HG03175 (cell line): ENCODE measurements around the gene ZNF782.
"Not testable (repeated sequence)": the region's sequence is repeated elsewhere in the genome, so short reads cannot be mapped to it uniquely, and the experiment has no call there.

Source experiments
- ATAC-seq: cut with Tn5 transposase; IDR thresholded peaks from one replicate; pipeline ENCODE4 v1.9.1; 2021; ENCODE audit warnings: mild to moderate bottlenecking, moderate library complexity; ENCODE audit not compliant: unreplicated experiment

Gene ZNF782

DNA sequence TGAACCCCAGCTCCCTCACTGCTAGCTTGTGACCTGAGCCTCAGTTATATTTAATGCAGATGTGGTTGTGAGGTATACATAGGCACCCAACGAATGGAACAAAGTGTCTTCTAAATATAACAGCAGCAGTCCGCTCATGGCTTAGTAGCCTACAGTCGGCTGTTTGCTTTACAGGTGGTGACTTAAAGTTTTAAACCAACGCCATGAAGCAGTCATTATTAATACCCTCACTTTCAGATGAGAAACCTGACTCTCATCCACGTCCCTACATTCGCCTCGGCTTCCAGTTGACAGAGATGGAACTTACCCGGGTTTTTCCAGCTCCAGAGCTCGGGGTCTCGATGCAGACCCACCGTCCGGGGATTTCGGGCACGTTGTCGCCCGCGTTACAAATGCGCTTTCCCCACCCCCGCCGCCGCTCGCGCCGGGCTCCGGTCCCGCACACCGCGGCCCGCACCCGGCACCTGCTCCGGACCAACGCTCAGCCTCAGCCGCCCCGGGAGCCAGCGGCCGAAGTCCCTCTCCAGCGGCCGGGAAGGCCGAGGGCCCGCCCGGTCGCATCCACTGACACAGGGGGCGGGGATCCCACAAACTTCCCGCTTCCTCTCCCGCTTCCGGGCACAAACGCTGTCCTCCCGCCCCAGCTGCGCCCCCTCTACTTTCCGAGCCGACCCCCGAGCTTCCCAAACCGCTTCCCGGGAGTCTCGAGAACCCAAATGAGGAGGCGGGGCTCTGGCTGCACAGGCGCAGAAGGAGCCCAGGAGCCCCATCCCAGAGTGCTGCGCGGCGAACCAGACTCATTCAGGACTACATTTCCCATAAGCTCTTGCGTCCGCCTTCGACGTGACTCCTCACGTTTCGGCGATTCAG is at the start of gene ZNF782:
Gene ZNF782 (minus strand): TSS at position 734 of the 870 bp plus-strand sequence. CDS start 2,553 bp downstream, outside the sequence.
- ATAC-seq: peak; percentile 88

DNA sequence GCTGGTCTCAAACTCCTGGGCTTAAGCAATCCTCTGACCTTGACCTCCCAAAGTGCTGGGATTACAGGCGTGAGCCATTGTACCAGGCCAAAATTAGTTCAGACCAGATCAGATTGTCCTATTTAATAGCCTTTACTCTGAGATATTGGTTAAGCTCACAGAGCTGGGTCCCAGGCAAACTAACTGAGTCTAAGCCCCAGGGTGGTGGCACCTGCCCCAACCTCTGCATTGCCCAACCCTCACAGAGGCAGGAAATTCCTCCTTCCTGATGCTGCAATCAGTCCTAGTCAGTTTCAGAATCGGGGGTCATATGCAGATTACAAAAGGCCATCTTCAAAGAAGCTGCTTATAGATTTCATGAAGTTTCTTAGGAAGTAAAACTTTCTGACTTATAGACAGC is 45.7 kb upstream of the ZNF782 start:
- not testable (repeated sequence) for ATAC-seq

DNA sequence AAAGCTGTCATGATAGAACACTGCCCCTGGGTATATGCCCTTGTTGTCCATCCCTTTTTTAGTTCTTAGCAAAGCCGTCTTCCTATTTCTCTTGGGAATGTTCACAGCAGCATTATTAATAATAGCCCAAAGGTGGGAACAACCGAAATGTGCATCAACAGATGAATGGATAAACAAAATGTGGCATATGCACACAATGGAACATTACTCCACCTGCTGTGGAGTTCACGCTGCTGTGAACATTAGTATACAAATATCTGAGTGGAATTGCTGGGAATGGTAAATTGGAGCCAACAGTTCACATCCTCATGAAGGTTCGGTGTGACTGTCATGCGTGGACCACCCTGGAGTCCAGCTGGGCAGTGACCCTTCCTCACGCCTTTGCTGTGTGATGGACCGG is 37.8 kb upstream of the ZNF782 start:
- ATAC-seq: no peak

DNA sequence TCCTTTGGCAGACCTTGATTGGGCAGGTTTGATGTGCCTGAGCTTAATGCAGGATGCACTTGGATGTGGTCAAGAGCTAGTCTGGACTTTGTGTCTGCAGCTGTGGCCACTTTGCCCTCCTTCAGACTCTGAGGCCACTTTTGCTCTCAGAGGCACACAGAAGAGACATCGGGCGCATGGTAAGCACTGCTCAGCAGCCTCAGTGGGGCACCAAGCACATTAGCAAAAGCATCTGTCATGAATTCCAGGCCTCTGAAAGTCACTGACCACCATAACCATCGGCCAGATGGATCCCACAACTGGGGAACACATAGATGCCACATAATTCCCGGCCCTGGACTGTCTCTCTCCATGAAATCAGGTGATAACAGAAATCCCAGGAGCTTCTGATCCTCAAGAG is 34.3 kb upstream of the ZNF782 start:
- ATAC-seq: no peak

DNA sequence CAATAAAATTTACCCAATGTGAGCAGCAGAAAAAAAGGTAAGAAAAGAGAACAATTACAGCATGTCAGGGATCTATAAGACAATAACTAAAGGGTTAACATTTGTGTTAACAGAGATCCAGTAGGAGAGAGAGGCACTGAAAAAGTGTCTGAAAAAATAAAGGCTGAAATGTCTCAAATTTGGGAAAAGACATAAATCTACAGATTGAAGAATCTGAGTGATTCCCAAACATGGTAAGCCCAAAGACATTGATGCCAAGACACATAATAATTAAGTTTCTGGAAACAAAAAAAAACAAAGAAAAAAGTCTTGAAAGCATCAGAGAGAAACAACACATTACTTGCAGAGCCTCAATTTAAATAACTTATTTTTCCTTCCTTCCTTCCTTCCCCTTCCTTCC is 31.1 kb upstream of the ZNF782 start:
- ATAC-seq: no peak

DNA sequence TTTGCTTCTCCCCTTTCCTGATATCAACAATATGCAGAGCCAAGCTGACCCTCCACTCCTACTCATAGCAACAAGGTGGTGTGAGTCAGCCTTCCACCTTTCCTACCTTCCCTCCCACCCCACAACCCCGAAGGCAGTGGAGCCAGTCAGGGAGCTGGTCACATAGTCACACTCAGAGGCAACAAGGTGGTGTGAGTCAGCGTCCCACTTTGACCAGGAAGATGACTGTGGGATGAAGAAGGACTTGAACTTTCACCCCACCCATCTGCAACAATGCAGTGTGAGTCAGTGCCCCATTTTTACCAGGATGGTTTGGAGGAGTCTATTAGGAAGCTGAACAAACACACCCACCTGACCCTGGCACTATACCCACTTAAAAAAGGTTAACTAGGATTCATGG is 30.1 kb upstream of the ZNF782 start:
- ATAC-seq: no peak

DNA sequence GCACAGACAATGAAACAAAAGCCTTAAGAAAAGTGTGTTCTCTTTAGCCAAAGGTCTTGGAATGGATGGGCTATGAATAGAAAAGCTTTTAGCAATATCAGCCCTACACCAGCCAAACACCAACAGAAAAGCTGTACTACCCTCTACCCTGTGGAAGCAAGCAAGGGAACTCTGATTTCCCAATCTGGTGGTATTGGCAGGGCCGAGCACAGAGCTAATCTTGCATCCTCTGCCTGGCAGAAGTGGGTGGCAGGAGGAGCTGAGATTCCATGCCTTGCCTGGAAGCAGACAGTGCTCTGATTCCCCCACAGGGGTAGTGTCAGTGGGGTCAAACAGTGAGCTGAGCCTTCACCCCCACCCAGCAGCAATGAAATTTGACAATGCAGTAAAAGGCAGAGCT is 29.6 kb upstream of the ZNF782 start:
- no peak for ATAC-seq

DNA sequence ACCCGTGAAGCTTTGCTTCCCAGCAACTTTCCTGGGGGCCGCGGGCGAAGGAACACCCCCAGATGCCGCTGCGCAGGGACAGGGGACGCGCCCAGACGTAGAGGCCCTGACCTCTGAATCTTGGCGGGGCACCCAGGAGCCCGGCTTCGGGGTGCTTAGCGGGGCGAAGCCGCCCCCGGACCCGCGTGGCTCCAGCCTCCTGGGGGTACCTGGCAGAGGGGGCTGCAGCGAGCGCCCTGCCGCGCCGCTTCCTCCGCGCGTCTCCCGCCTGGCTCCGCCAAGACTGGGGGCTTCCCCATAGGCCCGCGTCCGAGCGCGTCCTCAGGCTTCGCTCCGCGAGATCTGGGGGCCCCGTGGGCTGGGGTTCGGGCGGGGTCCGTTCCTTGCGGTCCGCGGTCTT is 23.0 kb upstream of the ZNF782 start:
- ATAC-seq: no peak

DNA sequence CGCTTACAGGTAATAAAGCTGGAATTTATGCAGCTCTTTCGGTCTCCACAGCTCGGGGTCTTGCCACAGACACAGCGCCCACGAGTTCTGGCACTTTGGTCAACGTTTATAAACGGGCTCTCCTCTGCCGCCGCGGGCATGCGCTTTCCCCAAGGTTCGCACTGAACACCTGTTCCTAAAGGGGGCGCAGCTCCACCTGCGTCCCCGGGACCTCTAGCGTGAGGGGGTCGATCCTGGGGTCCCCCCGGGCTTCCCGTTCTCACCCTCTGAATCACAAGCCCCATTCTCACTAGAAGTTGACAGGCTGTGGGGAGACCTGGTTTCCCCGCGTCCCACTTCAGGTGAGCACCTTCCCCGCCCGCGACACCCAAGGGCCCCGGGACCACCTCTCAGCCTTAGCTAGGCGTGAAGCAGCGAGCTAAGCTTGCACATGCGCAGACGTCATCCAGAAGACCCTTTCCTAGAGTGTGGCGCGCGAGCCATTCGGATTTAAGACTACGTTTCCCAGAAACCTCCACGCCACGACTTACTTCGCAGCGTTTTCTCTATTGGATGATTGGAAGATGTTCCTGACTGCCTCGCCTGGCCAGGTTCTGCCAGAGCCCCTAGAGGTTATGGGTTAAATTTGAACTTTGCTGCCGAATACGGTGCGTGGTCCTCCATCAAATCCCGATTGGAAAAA is 21.3 kb upstream of the ZNF782 start:
- peak; percentile 55 for ATAC-seq

DNA sequence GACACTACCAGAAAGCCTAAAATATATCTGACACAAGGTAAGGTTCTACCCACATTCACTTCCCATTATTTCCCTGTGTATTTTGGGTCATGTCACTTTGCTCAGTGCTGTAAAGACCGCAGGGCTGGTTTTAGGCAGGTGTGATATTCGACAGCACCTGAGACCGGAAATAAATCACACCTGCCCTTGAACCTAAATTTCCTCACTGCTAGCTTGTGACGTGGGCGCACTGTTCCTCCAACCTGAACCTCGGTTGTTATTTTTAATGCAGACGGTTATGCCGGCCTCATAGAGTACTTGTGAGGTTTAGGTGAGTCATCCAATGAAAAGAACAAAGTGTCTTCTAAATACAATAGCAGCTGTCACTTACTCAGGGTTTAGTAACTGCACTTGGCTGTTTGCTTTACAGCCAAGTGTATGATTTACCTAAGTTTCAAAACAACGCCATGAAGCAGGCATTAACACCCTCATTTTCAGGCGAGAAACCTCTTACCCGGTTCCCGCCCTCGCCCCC is 20.7 kb upstream of the ZNF782 start:
- ATAC-seq: peak; percentile 76

DNA sequence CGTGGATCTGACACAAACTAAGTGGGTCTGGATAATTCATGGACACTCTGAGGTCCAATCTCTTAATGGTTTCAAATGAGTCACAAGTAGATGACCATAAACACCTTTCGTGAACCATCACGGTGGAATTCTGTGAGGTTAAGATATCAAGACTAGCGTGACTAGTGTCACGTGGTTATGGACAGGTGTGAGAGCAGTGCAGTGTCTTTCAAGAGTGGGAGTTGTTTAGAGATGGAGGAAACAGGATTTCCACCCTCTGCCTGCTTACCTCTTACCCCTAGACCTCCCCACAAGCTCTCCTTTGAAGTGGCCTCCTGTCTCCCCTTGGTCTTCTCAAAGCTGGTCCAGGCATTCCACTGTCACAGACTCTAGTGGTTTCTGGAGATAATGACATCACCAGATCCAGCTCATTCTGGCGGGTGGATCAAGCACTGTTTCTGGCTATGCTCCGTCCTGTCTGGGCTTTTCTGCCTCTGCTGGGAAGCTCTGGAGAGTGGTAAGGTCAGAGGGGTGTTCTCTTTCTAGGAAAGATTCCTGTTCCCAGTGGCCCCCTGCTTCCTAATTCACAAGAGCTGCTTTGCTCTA is 20.0 kb upstream of the ZNF782 start:
- ATAC-seq: no peak

DNA sequence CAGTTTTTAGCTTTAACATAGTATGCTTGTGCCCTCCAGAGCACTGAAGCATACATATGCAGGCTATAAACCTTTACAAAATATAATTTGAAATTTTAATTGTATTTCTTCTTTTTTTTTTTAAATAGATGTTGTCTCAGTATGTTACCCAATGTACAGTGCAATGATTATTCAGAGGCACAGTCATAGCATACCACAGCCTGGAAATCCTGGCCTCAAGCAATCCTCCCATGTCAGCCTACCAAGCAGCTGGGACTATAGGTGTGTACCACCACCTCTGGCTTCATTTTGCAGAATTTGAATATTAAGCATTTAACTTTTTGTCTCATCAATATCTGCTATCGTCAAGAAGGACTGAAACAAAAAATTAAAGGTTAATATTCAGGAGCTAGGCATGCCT is 16.9 kb upstream of the ZNF782 start:
- no peak for ATAC-seq

DNA sequence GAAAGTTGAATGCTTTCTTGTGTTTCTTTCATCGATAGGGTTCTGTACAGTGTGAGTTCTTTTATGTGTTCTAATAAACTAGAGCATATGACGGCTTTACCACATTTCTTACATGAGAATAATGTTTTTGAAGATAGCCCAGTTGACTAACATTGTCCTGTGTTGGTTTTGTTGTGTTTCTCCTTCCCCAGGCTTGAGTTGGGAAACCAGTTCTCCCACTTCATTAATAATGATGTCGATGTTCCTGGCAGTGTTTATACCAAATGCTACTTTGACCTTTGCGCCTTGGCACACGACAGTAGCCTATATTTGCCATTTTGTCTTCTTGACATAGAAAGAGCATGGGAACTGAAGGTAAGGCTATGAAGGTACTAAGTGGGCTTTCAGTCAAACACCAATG is 14.4 kb upstream of the ZNF782 start:
- no peak for ATAC-seq

DNA sequence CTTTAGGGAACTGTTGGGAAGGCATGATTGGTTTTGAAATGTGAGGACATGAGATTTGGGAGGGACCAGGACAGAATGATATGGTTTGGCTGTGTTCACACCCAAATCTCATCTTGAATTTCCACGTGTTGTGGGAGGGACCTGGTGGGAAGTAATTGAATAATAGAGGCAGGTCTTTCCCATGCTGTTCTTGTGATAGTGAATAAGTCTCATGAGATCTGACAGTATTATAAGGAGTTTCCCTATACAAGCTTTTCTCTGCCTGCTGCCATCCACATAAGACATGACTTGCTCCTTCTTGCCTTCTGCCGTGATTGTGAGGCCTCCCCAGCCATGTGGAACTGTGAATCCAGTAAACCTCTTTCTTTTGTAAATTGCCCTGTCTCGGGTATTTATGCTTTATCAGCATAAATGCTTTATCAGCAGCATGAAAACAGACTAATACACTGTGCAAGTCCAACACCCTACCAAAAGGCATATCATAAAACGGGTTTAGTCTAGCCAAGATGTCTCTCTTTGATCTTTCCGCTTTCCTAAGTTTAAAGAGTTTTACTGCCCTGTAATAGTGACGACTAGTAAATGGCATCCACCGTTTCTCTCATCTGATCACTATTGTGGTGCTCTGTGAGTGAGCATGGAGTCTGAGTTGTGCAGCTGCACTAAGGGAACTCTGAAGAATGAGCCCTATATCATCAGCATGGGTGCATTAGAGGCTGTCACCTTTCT is 12.9 kb upstream of the ZNF782 start:
- no peak for ATAC-seq

DNA sequence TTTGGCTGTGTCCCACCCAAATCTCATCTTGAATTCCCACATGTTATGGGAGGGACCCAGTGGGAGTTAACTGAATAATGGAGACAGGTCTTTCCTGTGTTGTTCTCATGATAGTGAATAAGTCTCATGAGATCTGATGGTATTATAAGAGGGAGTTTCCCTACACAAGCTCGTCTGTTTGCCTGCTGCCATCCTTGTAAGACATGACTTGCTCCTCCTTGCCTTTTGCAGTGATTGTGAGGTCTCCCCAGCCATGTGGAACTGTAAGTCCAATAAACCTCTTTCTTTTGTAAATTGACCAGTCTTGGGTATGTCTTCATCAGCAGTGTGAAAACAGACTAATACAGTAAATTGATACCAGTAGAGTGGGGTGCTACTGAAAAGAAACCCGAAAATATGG is 10.9 kb upstream of the ZNF782 start:
- ATAC-seq: not testable (repeated sequence)

DNA sequence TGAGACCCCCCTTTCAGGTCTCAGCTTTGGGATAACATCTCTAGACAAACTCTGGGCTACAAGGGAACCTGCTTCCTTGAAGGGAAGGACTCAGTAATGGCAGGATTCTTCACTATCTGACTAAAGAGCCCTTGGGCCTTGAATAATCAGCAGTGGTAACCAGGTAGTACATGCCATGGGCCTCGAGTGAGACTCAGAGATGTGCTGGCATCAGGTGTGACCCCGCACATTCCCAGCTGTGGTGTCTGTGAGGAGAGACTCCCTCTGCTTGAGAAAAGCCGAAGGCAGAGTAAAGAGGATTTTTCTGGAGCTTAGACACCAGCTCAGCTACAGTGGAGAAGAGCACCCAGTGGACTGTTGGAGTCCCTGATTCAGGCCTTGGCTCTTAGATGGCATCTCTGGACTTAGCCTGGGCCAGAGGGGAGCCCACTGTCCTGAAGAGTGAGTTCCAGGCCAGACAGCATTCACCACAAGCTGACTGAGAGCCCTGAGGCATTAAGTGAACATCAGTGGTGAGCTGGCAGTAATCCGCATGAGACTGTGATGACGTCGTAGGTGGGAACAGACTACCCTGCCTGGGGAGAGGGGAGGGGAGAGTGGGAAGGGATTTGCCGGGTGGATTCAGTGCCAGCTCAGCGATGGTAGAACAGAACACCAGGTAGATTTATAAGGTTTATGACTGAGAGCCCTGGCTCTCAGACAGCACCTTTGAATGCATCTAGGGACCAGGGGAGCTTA is 5.3 kb upstream of the ZNF782 start:
- ATAC-seq: no peak

DNA sequence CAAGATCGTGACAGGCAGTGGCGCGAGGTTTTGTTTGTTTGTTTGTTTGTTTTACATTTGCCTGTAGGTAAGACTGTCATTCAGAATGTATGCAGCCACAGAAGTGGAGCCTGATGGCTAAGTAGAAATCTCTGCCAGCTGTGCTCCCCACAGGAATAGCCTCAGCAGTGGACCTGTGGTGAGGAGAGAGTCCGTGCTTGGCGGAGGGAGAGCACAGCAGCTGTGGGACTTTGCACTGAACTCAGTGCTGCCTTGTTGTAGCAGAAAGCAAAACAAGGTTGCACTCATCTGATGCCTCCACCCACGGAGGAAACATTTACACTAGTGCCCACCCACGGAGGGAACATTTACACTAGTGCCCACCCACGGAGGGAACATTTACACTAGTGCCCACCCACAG is 4.4 kb upstream of the ZNF782 start:
- no peak for ATAC-seq

DNA sequence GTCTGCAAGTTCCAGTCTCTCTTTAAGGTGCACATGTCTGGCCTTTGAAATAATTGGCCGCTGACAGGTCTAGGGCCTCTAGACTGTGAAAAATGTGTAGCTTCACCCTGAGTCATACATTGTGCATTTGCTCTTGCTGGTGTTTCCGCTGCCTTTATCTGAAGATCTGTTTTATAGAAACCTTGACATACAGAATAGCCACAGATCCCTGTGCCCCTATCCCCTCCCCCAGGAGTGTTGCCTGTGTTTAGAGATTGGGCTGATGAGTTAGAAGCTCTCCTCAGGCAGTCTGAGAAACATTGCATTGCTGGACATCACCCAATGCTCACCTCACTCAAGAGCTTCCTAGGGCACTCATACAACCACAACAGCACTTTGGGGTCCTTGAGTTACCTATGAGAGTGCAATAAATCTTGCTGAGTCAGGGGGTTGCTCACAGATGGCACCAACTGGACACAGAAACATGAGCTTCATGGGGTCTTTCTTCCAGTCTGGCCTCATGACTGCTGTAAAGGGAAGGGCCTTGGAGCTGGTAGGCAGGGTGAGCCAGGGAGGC is 3.8 kb upstream of the ZNF782 start:
- no peak for ATAC-seq

DNA sequence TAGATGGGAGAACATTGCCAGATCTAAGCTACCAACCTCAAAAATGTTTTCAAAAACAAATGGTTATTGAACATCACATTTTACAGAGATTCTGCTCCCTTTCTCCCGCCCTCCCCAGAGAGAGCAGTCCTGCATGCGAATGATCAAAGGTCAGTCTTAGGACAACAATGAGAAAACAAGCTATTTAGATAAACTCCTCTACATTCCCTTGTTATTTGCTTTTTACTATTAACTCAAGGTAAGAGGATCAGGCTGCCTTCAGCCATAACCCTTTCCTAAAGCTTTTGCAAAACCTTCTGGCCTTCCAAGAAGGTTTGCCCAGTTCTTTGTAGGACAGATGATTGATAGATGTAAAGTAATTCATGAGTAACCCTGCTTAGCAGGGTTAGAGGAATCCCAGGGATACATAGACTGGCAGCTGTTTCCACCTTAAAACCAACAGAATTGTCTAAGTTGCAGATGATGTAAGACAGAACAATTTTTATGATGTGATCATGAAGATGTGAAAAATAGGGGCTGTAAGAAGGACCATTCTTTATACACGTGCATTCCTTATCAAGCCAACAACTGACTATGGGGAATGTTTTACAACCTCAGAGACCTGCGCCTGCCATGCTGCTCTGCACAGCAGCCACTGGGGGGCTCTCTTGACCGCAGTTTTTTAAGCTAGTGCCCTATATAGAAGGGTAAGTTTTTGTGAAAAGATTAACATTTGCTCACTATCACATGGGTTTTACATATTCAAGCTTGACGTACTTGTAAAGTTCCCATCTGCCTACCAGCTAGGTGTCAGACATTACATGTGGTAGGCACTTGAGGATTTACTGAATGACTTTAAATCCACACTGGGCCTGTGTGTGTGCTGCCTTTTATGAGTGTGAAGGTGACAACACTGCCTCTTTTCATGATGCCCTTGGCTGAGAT is 2.3 kb upstream of the ZNF782 start:
- peak; percentile 54 for ATAC-seq
